Pancreas (tissue), 10 donors: ENCODE data around the gene RPL9. TPM values are rescaled to one million over a fixed set of nuclear protein-coding genes. Genes with fewer than 3 reads are reported as not detected.
A peak's percentile ranks its signal among the peaks of the same experiment; 100 is the strongest.

Source experiments
- ATAC-seq, 4 donors: fragments of 200-7000 bp; cut with Tn5 transposase; one replicate each; pipeline versions ENCODE4 v1.8.0 to v1.9.1; 2020; ENCODE audit warnings: mild to moderate bottlenecking in 4 of 4, moderate library complexity in 4 of 4
- DNase-seq, 6 donors: peaks; one replicate each; pipeline ENCODE4 v3.0.0-alpha.2; 2020
- FAIRE-seq: peaks from 2 replicates; lab custom pipeline; 2012; peaks lifted over from hg19 to GRCh38; lab: Jason Lieb, UNC
- H3K27ac ChIP-seq, 4 donors: fragments of 200-600 bp; sonication (generic); 1 replicate in 3 of 4; 2 replicates in 1 of 4; pipeline versions ENCODE4 v1.5.0 to v1.8.0; 2020
- H3K27me3 ChIP-seq, 4 donors: fragments of 200-600 bp; one replicate each; pipeline ENCODE4 v1.8.0; 2021
- H3K36me3 ChIP-seq, 3 donors: fragments of 200-600 bp; sonication (generic) in 1 of 3; one replicate each; pipeline versions ENCODE4 v1.5.0 to v1.8.0; 2020 to 2021
- H3K4me1 ChIP-seq, 3 donors: fragments of 200-600 bp; one replicate each; pipeline ENCODE4 v1.8.0; 2021
- H3K4me3 ChIP-seq, 4 donors: fragments of 200-600 bp; sonication (generic) in 2 of 4; one replicate each; pipeline versions ENCODE4 v1.5.0 to v1.8.0; 2020 to 2021
- H3K9me3 ChIP-seq, 4 donors: fragments of 200-600 bp; one replicate each; pipeline ENCODE4 v1.8.0; 2021
- WGBS, 2 donors: extraction: QIAGEN DNeasy Blood & Tissue Kit; methylation state at CpG; one replicate each; pipeline ENCODE4 v1.1.7; 2013; 5-methylcytosine and 5-hydroxymethylcytosine counted together
- intact Hi-C, 3 donors: fragments of 100-400 bp; cut with DNase I; formaldehyde crosslinking; loops; one replicate each; pipeline versions ENCODE4 v1.11.1 to v1.14.2; 2022
- polyA plus RNA-seq, 2 donors: library from polyadenylated mRNA; stranded (reverse); fragments of 200-250 nt; gene quantifications; one replicate each; pipeline ENCODE4 v1.2.3, GENCODE V29; 2013
- total RNA-seq, 6 donors: library from RNA; stranded (reverse); fragmentation: NEBNext Ultra II Directional in 4 of 6; extraction: Animal tissue kit (Norgen Biotek cat#: 25700) in 4 of 6; gene quantifications; one replicate each; pipeline versions ENCODE4 v1.2.1 to v1.2.4, GENCODE V29; 2021 to 2023
- TF ChIP-seq, protein P1 (sequence below), 4 donors: fragments of 200-600 bp; sonication (generic) in 3 of 4; IDR thresholded peaks; one replicate each; pipeline versions ENCODE4 v1.5.0 to v1.8.0; 2021; ENCODE audit warnings: antibody characterized with exemption in 4 of 4
- donor health status: healthy with polysubstance abuse.
- donor health status: DM: no; HTN: no; CAD: no; lungs with moderate emphysema.
- donor health status: DM: no; HTN: no; CAD: no.
- donor health status: control.
- donor health status: control.
- donor health status: Bipolar disorder and iron deficiency.
- donor health status: DM: yes; HTN: yes; CAD: no.
- donor health status: DM: no; HTN: no; CAD: no.
- donor health status: DM: no; HTN: no; CAD: no.
- donor health status: DM: yes; HTN: yes; CAD: no.

RPL9 gene
- total and polyA plus RNA-seq, 8 donors, result 952 to 2,346 (median 1,219) TPM

DNA sequence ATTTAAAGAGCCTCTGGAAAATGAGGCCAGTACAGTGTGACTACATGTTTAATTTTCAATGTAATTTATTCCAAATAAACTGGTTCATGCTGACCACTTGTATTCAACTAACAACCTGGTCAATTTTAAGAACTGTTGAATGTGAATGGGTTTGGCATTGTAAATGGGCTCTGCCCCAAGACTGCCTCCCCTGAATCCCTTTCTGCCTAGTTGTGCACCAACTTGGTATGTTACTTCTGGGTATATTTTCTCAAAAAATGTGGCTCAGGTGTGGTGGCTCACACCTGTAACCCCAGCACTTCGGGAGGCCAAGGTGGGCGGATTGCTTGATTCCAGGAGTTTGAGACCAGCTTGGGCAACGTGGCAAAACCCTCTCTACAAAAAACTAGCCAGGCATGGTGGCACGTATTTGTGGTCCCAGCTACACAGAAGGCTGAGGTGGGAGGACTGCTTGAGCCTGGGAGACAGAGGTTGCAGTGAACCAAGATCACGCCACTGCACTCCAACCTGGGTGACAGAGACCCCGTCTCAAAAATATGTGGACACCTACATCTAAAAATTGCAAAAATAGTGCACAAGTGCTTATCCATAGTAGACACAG is 7.2 kb downstream of the RPL9 start:
- DNase-seq, result no peak

DNA sequence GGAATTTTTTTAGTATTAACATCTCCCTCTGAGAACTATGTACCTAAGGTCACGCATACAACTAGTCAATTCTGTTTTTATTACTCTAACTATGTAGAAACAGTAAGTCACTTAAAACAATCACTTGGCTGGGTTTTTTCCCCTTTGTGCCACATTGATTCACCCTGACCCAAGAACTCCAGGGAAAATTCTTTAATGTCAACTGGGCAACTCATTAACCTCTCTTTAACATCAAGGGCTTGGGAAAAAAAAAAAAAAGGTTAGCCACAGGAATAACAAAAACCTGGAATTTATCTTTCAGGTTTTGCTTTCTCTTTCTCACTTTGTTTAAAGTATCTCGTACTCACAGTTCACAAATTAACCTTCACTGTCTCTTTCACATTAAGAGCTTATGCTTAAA is 8.1 kb downstream of the RPL9 start:
- Histone ChIP-seq H3K4me1 (peaks cover 0 to 11% (median 5%) of the 10 kb centered on the region in 3 donors), H3K4me3 (no peak overlapping the region), H3K36me3 (peaks cover 3 to 39% (median 32%) of the 10 kb centered on the region in 3 donors), H3K9me3 (no peaks in the 10 kb centered on the region), H3K27ac (no peak overlapping the region), H3K27me3 (no peaks in the 10 kb centered on the region)
- peak in 1 of 4 donors; percentile 13 for ATAC-seq
- 22 to 32% methylated on average over 2 of the region's 2 CpGs for WGBS, 2 donors
- no peak for DNase-seq
- TF ChIP-seq, protein P1, sequence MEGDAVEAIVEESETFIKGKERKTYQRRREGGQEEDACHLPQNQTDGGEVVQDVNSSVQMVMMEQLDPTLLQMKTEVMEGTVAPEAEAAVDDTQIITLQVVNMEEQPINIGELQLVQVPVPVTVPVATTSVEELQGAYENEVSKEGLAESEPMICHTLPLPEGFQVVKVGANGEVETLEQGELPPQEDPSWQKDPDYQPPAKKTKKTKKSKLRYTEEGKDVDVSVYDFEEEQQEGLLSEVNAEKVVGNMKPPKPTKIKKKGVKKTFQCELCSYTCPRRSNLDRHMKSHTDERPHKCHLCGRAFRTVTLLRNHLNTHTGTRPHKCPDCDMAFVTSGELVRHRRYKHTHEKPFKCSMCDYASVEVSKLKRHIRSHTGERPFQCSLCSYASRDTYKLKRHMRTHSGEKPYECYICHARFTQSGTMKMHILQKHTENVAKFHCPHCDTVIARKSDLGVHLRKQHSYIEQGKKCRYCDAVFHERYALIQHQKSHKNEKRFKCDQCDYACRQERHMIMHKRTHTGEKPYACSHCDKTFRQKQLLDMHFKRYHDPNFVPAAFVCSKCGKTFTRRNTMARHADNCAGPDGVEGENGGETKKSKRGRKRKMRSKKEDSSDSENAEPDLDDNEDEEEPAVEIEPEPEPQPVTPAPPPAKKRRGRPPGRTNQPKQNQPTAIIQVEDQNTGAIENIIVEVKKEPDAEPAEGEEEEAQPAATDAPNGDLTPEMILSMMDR (IDR thresholded peaks at IDR 0.05), result no peak
- no peak for FAIRE-seq
- intact Hi-C loops, result no loop called here

More for the DNA sequence above, 7.2 kb downstream of the RPL9 start:
- H3K27me3 ChIP-seq, result no peaks in the 10 kb centered on the region
- intact Hi-C loops, result no loop called here
- H3K9me3 ChIP-seq, result no peaks in the 10 kb centered on the region
- peaks cover under 1 to 18% (median 9%) of the 10 kb centered on the region in 3 donors for H3K4me1 ChIP-seq
- TF ChIP-seq, protein P1 (IDR thresholded peaks at IDR 0.05), result no peak
- no peak for ATAC-seq
- FAIRE-seq, result no peak
- peaks cover 3 to 48% (median 39%) of the 10 kb centered on the region in 3 donors for H3K36me3 ChIP-seq
- H3K4me3 ChIP-seq, result no peak overlapping the region
- H3K27ac ChIP-seq, result peak overlapping the region in 1 of 4 donors; percentile 4
- WGBS, 2 donors, result 87% methylated on average over 6 of the region's 6 CpGs

DNA sequence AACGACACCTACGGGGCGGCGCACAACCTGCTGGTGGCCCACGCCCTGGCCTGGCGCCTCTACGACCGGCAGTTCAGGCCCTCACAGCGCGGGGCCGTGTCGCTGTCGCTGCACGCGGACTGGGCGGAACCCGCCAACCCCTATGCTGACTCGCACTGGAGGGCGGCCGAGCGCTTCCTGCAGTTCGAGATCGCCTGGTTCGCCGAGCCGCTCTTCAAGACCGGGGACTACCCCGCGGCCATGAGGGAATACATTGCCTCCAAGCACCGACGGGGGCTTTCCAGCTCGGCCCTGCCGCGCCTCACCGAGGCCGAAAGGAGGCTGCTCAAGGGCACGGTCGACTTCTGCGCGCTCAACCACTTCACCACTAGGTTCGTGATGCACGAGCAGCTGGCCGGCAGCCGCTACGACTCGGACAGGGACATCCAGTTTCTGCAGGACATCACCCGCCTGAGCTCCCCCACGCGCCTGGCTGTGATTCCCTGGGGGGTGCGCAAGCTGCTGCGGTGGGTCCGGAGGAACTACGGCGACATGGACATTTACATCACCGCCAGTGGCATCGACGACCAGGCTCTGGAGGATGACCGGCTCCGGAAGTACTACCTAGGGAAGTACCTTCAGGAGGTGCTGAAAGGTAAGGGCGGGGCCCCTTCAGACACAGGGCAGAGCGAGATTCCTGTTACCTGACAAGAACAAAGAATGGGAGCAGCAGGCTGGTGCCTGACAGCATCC is 11.7 kb downstream of the RPL9 start:
- no peaks in the 10 kb centered on the region for H3K27me3 ChIP-seq
- no peaks in the 10 kb centered on the region for H3K9me3 ChIP-seq
- FAIRE-seq, result no peak
- peak; percentile 20 to 80 (median 50) for DNase-seq
- H3K36me3 ChIP-seq, result peaks cover 0 to 6% (median 3%) of the 10 kb centered on the region in 3 donors
- intact Hi-C loops, result no loop called here
- WGBS, 2 donors, result 58% methylated on average over 60 to 61 of the region's 61 CpGs
- ATAC-seq, result peak; percentile 57 to 87 (median 72)
- TF ChIP-seq, protein P1 (IDR thresholded peaks at IDR 0.05), result no peak
- peak overlapping the region in 2 of 4 donors; percentile 16 to 38 for H3K4me3 ChIP-seq
- peak overlapping the region in 1 of 4 donors; percentile 55 for H3K27ac ChIP-seq
- H3K4me1 ChIP-seq, result peaks cover 0 to 5% (median 0%) of the 10 kb centered on the region in 3 donors

DNA sequence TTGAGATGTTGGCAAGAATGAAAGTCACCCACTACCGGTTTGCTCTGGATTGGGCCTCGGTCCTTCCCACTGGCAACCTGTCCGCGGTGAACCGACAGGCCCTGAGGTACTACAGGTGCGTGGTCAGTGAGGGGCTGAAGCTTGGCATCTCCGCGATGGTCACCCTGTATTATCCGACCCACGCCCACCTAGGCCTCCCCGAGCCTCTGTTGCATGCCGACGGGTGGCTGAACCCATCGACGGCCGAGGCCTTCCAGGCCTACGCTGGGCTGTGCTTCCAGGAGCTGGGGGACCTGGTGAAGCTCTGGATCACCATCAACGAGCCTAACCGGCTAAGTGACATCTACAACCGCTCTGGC is 12.3 kb downstream of the RPL9 start:
- ATAC-seq, result peak in 2 of 4 donors; percentile 4 to 6
- no peak for DNase-seq
- no peaks in the 10 kb centered on the region for H3K9me3 ChIP-seq
- H3K4me1 ChIP-seq, result peaks cover 0 to 5% (median 0%) of the 10 kb centered on the region in 3 donors
- peaks cover 0 to under 1% (median 0%) of the 10 kb centered on the region in 3 donors for H3K36me3 ChIP-seq
- TF ChIP-seq, protein P1 (IDR thresholded peaks at IDR 0.05), result no peak
- H3K27me3 ChIP-seq, result no peaks in the 10 kb centered on the region
- no peak for FAIRE-seq
- 86 to 92% methylated on average over 20 of the region's 20 CpGs for WGBS, 2 donors
- H3K4me3 ChIP-seq, result peak overlapping the region in 1 of 4 donors; percentile 38
- intact Hi-C loops, result no loop called here
- peak overlapping the region in 1 of 4 donors; percentile 55 for H3K27ac ChIP-seq
